HG02623 (cell line): ENCODE results near the gene CLDN7.

ENCODE experiments used
- ATAC-seq: cut with Tn5 transposase; IDR thresholded peaks from one replicate; pipeline ENCODE4 v1.9.1; 2021; ENCODE audit warnings: moderate library complexity; ENCODE audit not compliant: unreplicated experiment

The CLDN7 gene

GRCh38 chr17:7238420-7239090, 23.7 kb downstream of the CLDN7 start:
- no peak for ATAC-seq

GRCh38 chr17:7237761-7238419, 24.4 kb downstream of the CLDN7 start:
- no peak for ATAC-seq

- ATAC-seq, result no peak
Measured at GRCh38 chr17:7237266-7237760, 25.0 kb downstream of the CLDN7 start.

GRCh38 chr17:7236808-7237207, 25.5 kb downstream of the CLDN7 start:
- ATAC-seq, result no peak

- no peak for ATAC-seq
Measured at GRCh38 chr17:7235693-7236665, 26.3 kb downstream of the CLDN7 start.

GRCh38 chr17:7234083-7234951, 28.0 kb downstream of the CLDN7 start, which contains the start of gene DVL2:
Gene DVL2, minus strand, starts transcription at chr17:7234517. Its CDS starts 255 bp downstream, at chr17:7234262.
- peak; percentile 51 for ATAC-seq

GRCh38 chr17:7233701-7234082, 28.6 kb downstream of the CLDN7 start:
- no peak for ATAC-seq

GRCh38 chr17:7232114-7232513, 30.2 kb downstream of the CLDN7 start:
- no peak for ATAC-seq

- no peak for ATAC-seq
Measured at GRCh38 chr17:7229504-7229903, 32.8 kb downstream of the CLDN7 start.

- ATAC-seq, result no peak
Measured at GRCh38 chr17:7228920-7229319, 33.4 kb downstream of the CLDN7 start.

GRCh38 chr17:7226721-7227710, 35.3 kb downstream of the CLDN7 start:
- ATAC-seq, result no peak

GRCh38 chr17:7225711-7226331, 36.5 kb downstream of the CLDN7 start:
- no peak for ATAC-seq

GRCh38 chr17:7224661-7225111, 37.6 kb downstream of the CLDN7 start:
- no peak for ATAC-seq

GRCh38 chr17:7224110-7224509, 38.2 kb downstream of the CLDN7 start:
- ATAC-seq, result no peak

GRCh38 chr17:7223375-7223774, 38.9 kb downstream of the CLDN7 start:
- ATAC-seq, result no peak

- ATAC-seq, result no peak
Measured at GRCh38 chr17:7222972-7223292, 39.3 kb downstream of the CLDN7 start.

GRCh38 chr17:7222093-7222971, 39.9 kb downstream of the CLDN7 start:
- no peak for ATAC-seq
